K562 (cell line): ENCODE results near the gene CYP2W1. TPM values are rescaled to one million over a fixed set of nuclear protein-coding genes. Genes with fewer than 3 reads are reported as not detected.

Experiments used
- ATAC-seq: fragments of 200-7000 bp; cut with Tn5 transposase; 3 replicates; pipeline ENCODE4 v1.9.1; 2020; ENCODE audit warnings: moderate library complexity
- BruUV-seq: library from RNA; stranded (reverse); fragments of 400-500 nt; replicated peaks from 2 replicates; lab custom pipeline; 2021; lab: Mats Ljungman, UMichigan
- CTCF ChIA-PET: fragments of 300-600 bp; formaldehyde crosslinking; extraction: SDS; loops from one replicate; lab custom pipeline; 2021; ENCODE audit warnings: low intra/inter-chr PET ratio; lab: Yijun Ruan, JAX
- POLR2A ChIA-PET: fragments of 300-600, 350-650 bp; sonication (Branson Sonifier 250); formaldehyde crosslinking; extraction: SDS; loops from one replicate; lab custom pipeline; 2021; ENCODE audit warnings: antibody characterized with exemption, inconsistent platforms; lab: Yijun Ruan, JAX
- DNase-seq, 4 experiments: peaks; one replicate each; pipeline versions ENCODE4 v3.0.0 to v3.0.0-alpha.2; 2011 to 2018; ENCODE audit warnings: low spot score in 3 of 4, mixed read lengths in 3 of 4; ENCODE audit errors: extremely low read depth in 1 of 4
- FAIRE-seq: peaks from 2 replicates; lab custom pipeline; 2011; peaks lifted over from hg19 to GRCh38; lab: Jason Lieb, UNC
- H2AFZ ChIP-seq: 2 replicates; pipeline ENCODE4 v1.6.0; 2011; ENCODE audit warnings: low read depth, low read length, control low read depth, inconsistent platforms
- H3K27ac ChIP-seq: fragments of 200-600 bp; 3 replicates; pipeline ENCODE4 v1.8.0; 2011; ENCODE audit warnings: low read depth, mild to moderate bottlenecking, control low read depth, inconsistent platforms, low read length, moderate library complexity, mixed read lengths; ENCODE audit errors: extremely low read depth
- H3K27me3 ChIP-seq, 2 experiments: fragments of 300-600 bp in 1 of 2; 2 replicates in 1 of 2; 3 replicates in 1 of 2; pipeline versions ENCODE4 v1.6.0 to v1.8.0; 2011; ENCODE audit warnings: inconsistent platforms in 2 of 2, low read length in 2 of 2, mild to moderate bottlenecking in 1 of 2, mixed read lengths in 1 of 2, moderate library complexity in 1 of 2; ENCODE audit not compliant: control insufficient read depth in 2 of 2, insufficient read depth in 2 of 2
- H3K36me3 ChIP-seq: fragments of 300-600 bp; 3 replicates; pipeline ENCODE4 v1.8.0; 2011; ENCODE audit warnings: mild to moderate bottlenecking, low read length, inconsistent platforms; ENCODE audit not compliant: control insufficient read depth, insufficient read depth
- H3K4me1 ChIP-seq, 2 experiments: fragments of 200-600 bp in 1 of 2; replicated peaks in 1 of 2; 2 replicates in 1 of 2; 3 replicates in 1 of 2; pipeline versions ENCODE4 v1.5.1 to v1.8.0; 2011; ENCODE audit warnings: inconsistent platforms in 2 of 2, low read length in 2 of 2, mild to moderate bottlenecking in 1 of 2, mixed read lengths in 1 of 2, moderate library complexity in 1 of 2; ENCODE audit not compliant: control insufficient read depth in 2 of 2, insufficient read depth in 2 of 2
- H3K4me2 ChIP-seq: 2 replicates; pipeline ENCODE4 v1.6.1; 2011; ENCODE audit warnings: low read length, control low read depth, inconsistent platforms, mixed read lengths; ENCODE audit not compliant: insufficient read depth
- H3K4me3 ChIP-seq: fragments of 200-600 bp; sonication (generic), shearing (Covaris generic); 2 replicates; pipeline ENCODE4 v1.5.1; 2016; ENCODE audit warnings: control low read depth, inconsistent platforms
- H3K79me2 ChIP-seq: fragments of 200-600 bp; 3 replicates; pipeline ENCODE4 v1.8.0; 2011; ENCODE audit warnings: low read length, inconsistent platforms; ENCODE audit not compliant: control insufficient read depth, insufficient read depth
- H3K9ac ChIP-seq, 2 experiments: 2 replicates each; pipeline versions ENCODE4 v1.6.0 to v1.6.1; 2011; ENCODE audit warnings: low read depth in 2 of 2, low read length in 2 of 2, control low read depth in 1 of 2, inconsistent platforms in 1 of 2, mild to moderate bottlenecking in 1 of 2, mixed read lengths in 1 of 2; ENCODE audit not compliant: insufficient read depth in 1 of 2
- H3K9me1 ChIP-seq: one replicate; pipeline ENCODE4 v1.6.0; 2011; ENCODE audit warnings: inconsistent platforms, mild to moderate bottlenecking, low read length, moderate library complexity; ENCODE audit not compliant: control insufficient read depth, insufficient read depth
- H3K9me3 ChIP-seq: replicated peaks from 2 replicates; pipeline ENCODE4 v1.5.1; 2011; ENCODE audit warnings: low read depth, low read length, inconsistent platforms; ENCODE audit not compliant: control insufficient read depth, insufficient read depth
- H4K20me1 ChIP-seq: replicated peaks from 2 replicates; pipeline ENCODE4 v1.6.1; 2011; ENCODE audit warnings: low read length, inconsistent platforms, mixed read lengths; ENCODE audit not compliant: control insufficient read depth, insufficient read depth
- CEBPG ChIP-seq, 3 experiments: fragments of 200-800 bp in 1 of 3; sonication (Bioruptor generic) in 1 of 3; sonication (generic) in 1 of 3; formaldehyde crosslinking in 1 of 3; IDR thresholded peaks in 2 of 3; conservative IDR thresholded peaks in 1 of 3; 2 replicates each; pipeline versions ENCODE4 v1.6.1 to v1.8.0; 2016 to 2022; ENCODE audit warnings: missing compliant biosample characterization in 2 of 3, missing genetic modification characterization in 2 of 3, mild to moderate bottlenecking in 1 of 3, missing genetic modification reagents in 1 of 3
- ETV5 ChIP-seq: sonication (generic); formaldehyde crosslinking; IDR thresholded peaks from 2 replicates; pipeline ENCODE4 v1.4.0; 2020; ENCODE audit warnings: low read depth, mild to moderate bottlenecking, missing genetic modification reagents
- FOS ChIP-seq: IDR thresholded peaks from 3 replicates; pipeline ENCODE4 v1.6.1; 2011; ENCODE audit not compliant: insufficient read length; ENCODE audit errors: extremely low read depth
- ILF3 ChIP-seq: fragments of 450-650 bp; IDR thresholded peaks from 2 replicates; pipeline ENCODE4 v1.6.1; 2018; ENCODE audit warnings: antibody characterized with exemption, mild to moderate bottlenecking, moderate library complexity, borderline replicate concordance
- KDM2B ChIP-seq: fragments of 250-450 bp; sonication (Bioruptor Pico); IDR thresholded peaks from 2 replicates; pipeline ENCODE4 v1.8.0; 2021; ENCODE audit warnings: mild to moderate bottlenecking, moderate library complexity
- L3MBTL2 ChIP-seq: fragments of 450-650 bp; IDR thresholded peaks from 2 replicates; pipeline ENCODE4 v1.6.1; 2016; ENCODE audit warnings: mild to moderate bottlenecking, moderate library complexity
- MAFF ChIP-seq: IDR thresholded peaks from 2 replicates; pipeline ENCODE4 v1.6.1; 2012; ENCODE audit warnings: low read length, improper control_type of control experiment
- NFATC3 ChIP-seq: fragments of 450-650 bp; IDR thresholded peaks from 2 replicates; pipeline ENCODE4 v1.6.1; 2017; ENCODE audit warnings: mild to moderate bottlenecking
- SNAPC5 ChIP-seq: fragments of 250-450 bp; sonication (Bioruptor Pico); IDR thresholded peaks from 2 replicates; pipeline ENCODE4 v1.8.0; 2021; ENCODE audit warnings: moderate library complexity, mild to moderate bottlenecking, inconsistent platforms
- TCF3 ChIP-seq: sonication (generic); formaldehyde crosslinking; IDR thresholded peaks from 2 replicates; pipeline ENCODE4 v1.4.0; 2020; ENCODE audit warnings: mild to moderate bottlenecking, missing genetic modification reagents
- XRCC5 ChIP-seq: fragments of 200-400 bp; formaldehyde crosslinking; IDR thresholded peaks from 2 replicates; pipeline ENCODE4 v1.6.1; 2017; ENCODE audit warnings: low read depth, mild to moderate bottlenecking, low read length
- ZNF124 ChIP-seq: sonication (generic); formaldehyde crosslinking; IDR thresholded peaks from 2 replicates; pipeline ENCODE4 v1.8.1; 2022; ENCODE audit warnings: missing genetic modification reagents
- WGBS: fragments of 100-300 bp; shearing (Covaris generic); methylation state at CpG from one replicate; pipeline ENCODE4 v1.1.6; 2016; ENCODE audit warnings: low coverage, mixed read lengths; ENCODE audit not compliant: insufficient coverage; ENCODE audit errors: missing lambda C conversion rate; 5-methylcytosine and 5-hydroxymethylcytosine counted together
- in situ Hi-C: fragments of 300-500 bp; cut with MboI; formaldehyde crosslinking; loops from 4 replicates; pipeline ENCODE4 v1.15.0; 2018; ENCODE audit warnings: inconsistent platforms, mixed read lengths
- intact Hi-C: fragments of 100-400 bp; cut with micrococcal nuclease; formaldehyde crosslinking; loops from 2 replicates; pipeline ENCODE4 v1.14.2; 2022
- polyA plus RNA-seq, 8 experiments: library from polyadenylated mRNA; depleted of rRNA in 4 of 8; stranded (reverse) in 5 of 8; unstranded in 3 of 8; fragments of >200 nt; fragmentation: Nextera tagmentation in 2 of 8; fragmentation: Illumina TruSeq in 1 of 8; extraction: Ambion mirVana in 2 of 8; extraction: Trizol in 1 of 8; gene quantifications; 2 replicates each; pipeline versions ENCODE4 v1.2.1 to v1.2.3, GENCODE V29; 2011 to 2014; ENCODE audit warnings: inconsistent platforms in 1 of 8, missing spikeins in 1 of 8
- total RNA-seq, 7 experiments: library from RNA; depleted of rRNA in 6 of 7; stranded (reverse); fragments of >200 nt in 6 of 7; fragmentation: Illumina TruSeq in 2 of 7; extraction: Trizol in 2 of 7; gene quantifications; 2 replicates each; pipeline versions ENCODE4 v1.2.1 to v1.2.3, GENCODE V29; 2011 to 2021; ENCODE audit warnings: low replicate concordance in 1 of 7
- TF ChIP-seq, protein P1 (sequence below): IDR thresholded peaks from 2 replicates; pipeline ENCODE4 v1.6.1; 2011; ENCODE audit not compliant: insufficient read length; ENCODE audit errors: extremely low read depth

The CYP2W1 gene
- total and polyA plus RNA-seq, 9 of the 15 experiments (the other 6 are each of a cell fraction or from before 2014, with no cell fraction given), result not detected

DNA sequence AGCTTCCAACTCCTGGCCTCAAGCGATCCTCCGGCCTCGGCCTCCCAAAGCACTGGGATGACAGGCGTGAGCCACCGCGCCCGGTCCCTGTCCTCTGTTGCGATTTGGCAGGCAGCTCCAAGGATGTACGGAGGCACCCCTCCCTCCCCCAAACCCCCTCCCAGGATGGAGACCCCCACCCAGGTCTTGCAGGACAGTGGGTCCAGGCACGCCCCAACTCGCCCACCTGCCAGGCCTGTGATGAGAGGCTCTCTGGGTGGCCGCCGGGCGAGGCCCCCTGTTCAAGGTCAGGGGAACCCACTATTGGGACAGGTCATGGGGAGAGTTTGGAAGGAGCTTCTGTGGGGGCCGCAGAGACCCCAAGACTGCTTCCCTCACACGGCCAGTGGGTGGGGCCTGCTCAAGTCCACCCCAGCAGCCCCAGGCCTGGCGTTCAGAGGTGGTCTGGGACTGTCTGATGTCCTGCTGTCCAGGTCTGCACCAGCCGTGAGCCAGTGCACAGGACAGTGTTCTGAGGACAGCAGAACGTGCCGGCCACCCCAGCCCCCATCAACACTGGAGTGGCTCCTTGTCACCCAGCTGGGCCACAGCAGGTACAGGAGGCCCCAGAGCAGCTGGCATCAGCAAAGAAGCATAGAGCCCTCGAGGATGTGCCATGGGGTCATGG lies 31.0 kb upstream of the CYP2W1 start:
- Histone ChIP-seq H4K20me1 (peaks cover 15% of the 10 kb centered on the region; the same call in 1 of the 2 replicates), H3K4me3 (no peak overlapping the region), H3K79me2 (no peaks in the 10 kb centered on the region)
- no TSS peak for BruUV-seq
- 11% methylated on average over 11 of the region's 21 CpGs for WGBS
- TF ChIP-seq CEBPG (CRISPR knock-in tag; IDR thresholded peaks at IDR 0.05), result no peak
- no peak for TF ChIP-seq CEBPG (tag; conservative IDR thresholded peaks at IDR 0.05 in 1 of 2, IDR thresholded peaks at IDR 0.05 in 1 of 2)
- TF ChIP-seq KDM2B (CRISPR knock-in tag), result no peak
- TF ChIP-seq, protein P1, sequence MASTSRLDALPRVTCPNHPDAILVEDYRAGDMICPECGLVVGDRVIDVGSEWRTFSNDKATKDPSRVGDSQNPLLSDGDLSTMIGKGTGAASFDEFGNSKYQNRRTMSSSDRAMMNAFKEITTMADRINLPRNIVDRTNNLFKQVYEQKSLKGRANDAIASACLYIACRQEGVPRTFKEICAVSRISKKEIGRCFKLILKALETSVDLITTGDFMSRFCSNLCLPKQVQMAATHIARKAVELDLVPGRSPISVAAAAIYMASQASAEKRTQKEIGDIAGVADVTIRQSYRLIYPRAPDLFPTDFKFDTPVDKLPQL, result no peak
- TF ChIP-seq ETV5 (CRISPR knock-in tag), result no peak
- no peak for TF ChIP-seq XRCC5
- TF ChIP-seq ZNF124 (CRISPR knock-in tag), result no peak
- no peak for TF ChIP-seq L3MBTL2
- TF ChIP-seq MAFF, result no peak
- no peak for TF ChIP-seq NFATC3
- no peak for TF ChIP-seq SNAPC5
- TF ChIP-seq ILF3, result no peak
- TF ChIP-seq TCF3 (CRISPR knock-in tag), result no peak
- no peak for TF ChIP-seq FOS
- TF ChIP-seq, all 486 proteins: peak for 0
- CTCF ChIA-PET, result no interaction called here
- intact Hi-C loops, result no loop called here
- no peak overlapping the region for H3K27ac ChIP-seq
- peaks cover 46 to 70% of the 10 kb centered on the region in 2 experiments for H3K27me3 ChIP-seq
- no peak overlapping the region for H2AFZ ChIP-seq
- DNase-seq, result no peak
- no peak for FAIRE-seq
- POLR2A ChIA-PET, result interaction anchor here (0.5 to 1.0 kb wide), 3 partner anchors 15 to 434 kb away, joined by 3 to 8 read pairs (median 3); no protein-coding TSS in a partner anchor
- no peaks in the 10 kb centered on the region for H3K36me3 ChIP-seq
- no peak for ATAC-seq
- no peak overlapping the region for H3K9ac ChIP-seq
- no peaks in the 10 kb centered on the region for H3K9me1 ChIP-seq
- H3K4me1 ChIP-seq, result peaks cover 0 to 43% of the 10 kb centered on the region in 2 experiments; a peak in 2 of 5 replicates
- no peak overlapping the region for H3K4me2 ChIP-seq
- in situ Hi-C loops, result no loop called here
- H3K9me3 ChIP-seq, result no peaks in the 10 kb centered on the region
